HPDE6-E6E7 (cell line): ENCODE results near the gene TRHDE.

Source experiments
- DNase-seq: peaks from one replicate; pipeline ENCODE4 v3.0.0; 2011; ENCODE audit warnings: missing footprints; ENCODE audit errors: extremely low spot score

The TRHDE gene

DNA sequence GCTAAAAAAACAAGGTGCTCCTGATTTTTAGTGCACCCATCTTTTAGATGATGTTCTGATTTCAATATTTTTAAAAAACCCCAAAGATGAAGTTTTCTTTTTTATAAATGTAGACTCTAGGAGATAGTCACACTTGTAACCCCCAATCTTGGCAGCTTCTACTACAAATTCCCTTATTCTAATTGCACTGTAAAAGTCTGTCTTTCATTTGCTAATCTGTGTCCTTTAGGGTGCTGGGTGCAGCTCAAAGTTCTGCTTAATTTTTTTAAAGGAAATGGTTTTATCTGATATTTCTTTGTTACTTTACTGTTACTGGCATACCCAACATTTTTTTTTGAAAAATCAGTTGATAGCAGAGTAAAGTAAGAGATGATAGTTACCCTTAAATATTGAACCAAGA, 172.0 kb downstream of the TRHDE start:
- no peak for DNase-seq

GRCh38 chr12:72444566-72444965, 172.4 kb downstream of the TRHDE start:
- DNase-seq: no peak

GRCh38 chr12:72448089-72448488, 175.9 kb downstream of the TRHDE start:
- DNase-seq: no peak

DNA sequence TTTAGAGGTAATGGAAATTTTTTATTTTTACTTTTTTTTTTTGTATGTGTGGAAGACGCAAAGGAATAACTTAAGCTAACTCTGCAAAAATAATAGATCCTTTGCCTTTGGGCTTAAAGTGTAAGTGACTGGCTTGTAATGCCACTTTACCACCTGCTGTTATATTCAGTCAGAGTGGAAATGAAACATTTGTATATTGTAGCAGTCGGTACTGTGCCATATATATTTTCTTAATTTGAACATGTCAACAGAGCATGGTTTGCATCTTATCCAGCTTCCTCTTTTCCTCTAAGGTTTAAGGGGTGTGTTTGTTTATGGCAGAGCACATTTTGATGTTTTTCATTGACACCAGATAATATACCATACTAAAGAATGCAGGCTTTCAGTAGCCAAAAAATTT, 176.6 kb downstream of the TRHDE start:
- no peak for DNase-seq

DNA sequence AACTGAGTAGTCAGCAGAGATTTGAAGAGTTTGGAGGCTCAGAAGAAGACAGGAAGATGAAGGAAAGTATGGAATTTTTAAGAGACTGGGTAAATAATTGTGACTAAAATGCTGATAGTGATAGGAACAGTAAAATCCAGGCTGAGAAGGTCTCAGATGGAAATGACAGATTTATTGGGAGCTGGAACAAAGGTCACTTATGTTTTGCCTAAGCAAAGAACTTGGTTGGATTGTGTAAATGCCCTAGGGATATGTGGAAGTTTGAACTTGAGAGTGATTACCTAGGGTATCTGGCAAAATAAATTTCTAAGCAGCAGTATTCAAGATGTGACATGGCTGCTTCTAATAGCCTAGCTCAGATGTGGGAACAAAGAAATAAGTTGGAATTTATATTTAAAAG, 180.9 kb downstream of the TRHDE start:
- no peak for DNase-seq

- no peak for DNase-seq
Observed at GRCh38 chr12:72453550-72453949, 181.4 kb downstream of the TRHDE start.

DNA sequence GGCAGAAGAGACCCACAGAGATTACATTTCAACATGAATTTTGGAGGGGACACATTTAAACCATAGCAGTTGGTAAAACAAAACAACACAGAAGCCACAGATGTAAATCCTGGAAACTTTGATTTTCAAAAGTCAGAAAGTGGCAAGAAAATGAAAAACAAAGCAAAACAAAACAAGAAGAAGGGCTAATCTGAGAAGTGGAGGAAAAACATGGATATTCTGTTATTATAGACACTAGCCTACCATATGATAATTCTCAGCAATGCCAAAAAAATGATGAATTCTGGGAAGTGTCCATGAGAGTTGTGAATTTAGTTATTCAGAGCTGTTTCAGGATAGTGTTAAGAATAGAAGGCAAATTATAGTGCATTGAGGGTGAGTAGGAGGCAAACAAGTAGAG, 192.3 kb downstream of the TRHDE start:
- no peak for DNase-seq

GRCh38 chr12:72465155-72465554, 193.0 kb downstream of the TRHDE start:
- no peak for DNase-seq

- no peak for DNase-seq
Observed at GRCh38 chr12:72465940-72466630, 193.9 kb downstream of the TRHDE start.

DNA sequence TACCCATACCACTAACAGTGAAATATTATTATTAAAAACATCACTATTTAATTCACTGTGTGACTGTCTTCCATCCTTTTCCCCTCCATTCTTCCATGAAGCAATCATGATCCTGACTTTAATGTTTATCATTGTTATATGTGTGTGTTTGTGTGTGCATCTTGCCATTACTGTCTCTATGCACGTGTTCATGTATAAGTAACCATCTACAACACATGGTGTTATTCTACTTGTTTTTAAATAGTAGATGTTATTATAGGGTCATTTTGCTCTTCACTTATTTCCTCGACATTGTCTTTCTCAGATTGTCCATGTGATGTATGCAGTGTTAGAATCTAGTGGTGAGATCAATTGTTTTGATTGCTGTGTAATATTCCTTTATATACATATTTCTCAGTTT, 195.8 kb downstream of the TRHDE start:
- DNase-seq: no peak

GRCh38 chr12:72468505-72468904, 196.3 kb downstream of the TRHDE start:
- DNase-seq: no peak

GRCh38 chr12:72471806-72472205, 199.6 kb downstream of the TRHDE start:
- no peak for DNase-seq

DNA sequence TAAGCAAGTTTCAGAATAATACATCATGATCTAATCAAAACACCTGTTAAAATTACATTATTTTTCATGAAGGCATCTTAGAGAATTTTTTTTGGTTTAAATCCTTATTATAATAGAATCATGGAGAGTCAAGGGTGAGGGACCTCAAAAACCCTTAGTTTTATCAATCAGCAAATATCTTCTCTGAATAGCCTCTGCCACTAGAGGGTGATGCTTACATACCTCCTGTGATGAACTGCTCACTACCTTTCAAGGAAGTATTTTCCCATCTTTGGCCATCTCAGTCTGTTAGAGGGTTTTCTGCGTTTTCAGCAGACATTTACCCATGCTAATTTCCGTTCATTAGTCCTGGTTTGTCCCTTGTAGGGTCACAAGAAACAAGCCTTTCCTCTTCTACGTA, 200.2 kb downstream of the TRHDE start:
- DNase-seq: no peak

GRCh38 chr12:72476301-72476700, 204.1 kb downstream of the TRHDE start:
- no peak for DNase-seq

DNA sequence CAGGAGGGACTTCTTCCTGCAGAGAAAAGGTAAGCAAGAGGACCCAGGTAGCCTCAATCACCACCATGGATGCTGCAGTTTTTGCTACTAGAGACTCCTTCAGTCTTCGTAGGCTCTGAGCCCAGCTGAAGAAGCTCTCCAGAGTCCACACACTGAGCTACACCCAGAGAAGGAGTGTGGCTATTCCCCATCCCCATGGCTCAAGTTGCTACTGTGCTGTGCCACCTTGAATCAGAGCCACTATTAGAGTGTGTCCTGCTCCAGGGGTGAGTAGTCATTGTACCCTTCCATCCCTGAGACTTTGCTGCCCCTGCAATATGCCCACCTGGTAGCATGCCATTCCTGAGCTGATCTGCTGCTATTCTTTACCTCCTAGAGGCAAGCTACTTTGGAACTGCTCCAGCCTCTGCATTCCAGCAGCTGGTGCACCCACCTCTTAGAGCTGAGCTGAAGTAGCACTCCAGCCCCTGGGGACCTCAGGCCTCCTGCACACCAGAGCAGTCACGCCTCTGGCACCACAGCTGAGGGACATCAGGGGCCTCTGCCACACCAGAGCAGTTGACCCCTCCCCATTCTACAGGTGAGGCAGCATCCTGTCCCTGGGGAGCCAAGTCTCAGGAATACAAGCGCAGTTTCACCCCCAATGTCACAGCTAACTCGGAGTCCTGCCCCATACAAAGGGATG, 213.0 kb downstream of the TRHDE start:
- no peak for DNase-seq

DNA sequence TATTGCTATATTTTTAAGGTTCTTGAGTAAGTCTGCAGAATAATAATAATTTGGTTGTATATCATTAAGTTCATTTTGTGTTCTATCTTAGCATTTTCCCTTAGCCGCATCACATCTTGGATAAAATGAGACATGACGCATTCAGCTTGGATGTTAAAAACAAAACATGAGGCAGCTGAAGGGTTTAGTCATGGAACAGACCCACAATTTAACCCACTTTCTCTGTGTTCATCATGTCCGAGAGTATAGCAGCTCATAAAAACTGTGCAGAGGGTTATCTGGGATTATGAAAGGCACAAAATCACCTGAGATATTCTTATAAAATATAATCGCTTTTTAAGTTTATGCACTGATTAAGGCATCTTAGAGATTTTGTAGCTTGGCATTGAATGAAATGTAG, 219.3 kb downstream of the TRHDE start:
- no peak for DNase-seq

- DNase-seq: no peak
Observed at GRCh38 chr12:72493407-72493806, 221.2 kb downstream of the TRHDE start.

DNA sequence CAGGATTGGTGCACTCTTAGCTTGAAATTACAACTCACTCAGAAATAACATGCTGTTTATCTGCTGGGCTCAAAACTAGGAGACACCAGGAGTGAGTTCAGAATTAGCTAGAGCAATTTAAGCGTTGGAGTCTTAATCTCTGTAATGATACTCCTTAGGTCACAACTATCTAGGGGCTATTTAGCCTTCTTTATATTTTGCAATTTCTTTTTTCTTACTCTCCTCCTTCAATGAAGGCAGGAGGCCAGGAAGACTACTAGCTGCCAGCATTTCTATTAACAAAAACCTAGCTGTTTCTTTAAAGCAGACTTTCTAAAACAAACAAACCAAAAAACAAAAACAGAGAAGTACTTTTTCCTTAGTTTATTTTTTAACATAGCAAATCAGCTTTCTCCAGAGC, 226.2 kb downstream of the TRHDE start:
- DNase-seq: no peak

DNA sequence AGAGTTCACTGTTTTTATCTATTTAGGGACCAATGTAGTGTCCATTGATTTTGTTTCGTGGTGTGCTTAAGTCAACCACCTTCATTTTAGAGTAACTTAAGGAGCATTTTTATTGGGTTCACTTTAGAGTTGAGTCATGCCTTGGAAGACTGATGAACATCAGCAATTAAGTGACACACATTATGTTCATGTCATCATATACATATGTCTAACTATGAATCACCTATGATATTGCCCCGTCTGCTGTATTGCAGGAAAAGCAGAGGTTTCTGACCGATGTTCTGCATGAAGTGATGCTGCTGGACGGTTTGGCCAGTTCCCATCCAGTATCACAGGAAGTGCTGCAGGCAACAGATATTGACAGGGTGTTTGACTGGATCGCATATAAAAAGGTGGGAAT, 227.1 kb downstream of the TRHDE start:
- no peak for DNase-seq

- no peak for DNase-seq
Observed at GRCh38 chr12:72502546-72502945, 230.4 kb downstream of the TRHDE start.

DNA sequence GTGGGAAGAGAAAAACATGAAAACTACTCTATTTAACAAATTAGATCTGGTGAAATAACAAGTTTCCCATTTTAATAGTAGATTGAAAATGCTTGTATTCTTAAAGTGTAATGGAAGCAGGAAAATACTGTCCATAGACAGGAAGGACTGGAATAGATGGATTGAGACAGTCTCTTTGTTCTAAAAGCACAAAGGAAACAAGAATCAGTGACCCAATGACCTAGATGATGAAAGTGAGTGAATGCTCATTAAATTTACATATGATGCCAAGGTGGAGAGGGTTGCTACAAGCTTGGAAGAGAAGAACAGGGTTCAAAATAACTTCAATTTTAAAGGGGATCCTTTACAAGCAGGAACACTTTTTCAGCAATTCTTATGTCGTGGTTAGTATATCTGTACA, 233.1 kb downstream of the TRHDE start:
- no peak for DNase-seq

DNA sequence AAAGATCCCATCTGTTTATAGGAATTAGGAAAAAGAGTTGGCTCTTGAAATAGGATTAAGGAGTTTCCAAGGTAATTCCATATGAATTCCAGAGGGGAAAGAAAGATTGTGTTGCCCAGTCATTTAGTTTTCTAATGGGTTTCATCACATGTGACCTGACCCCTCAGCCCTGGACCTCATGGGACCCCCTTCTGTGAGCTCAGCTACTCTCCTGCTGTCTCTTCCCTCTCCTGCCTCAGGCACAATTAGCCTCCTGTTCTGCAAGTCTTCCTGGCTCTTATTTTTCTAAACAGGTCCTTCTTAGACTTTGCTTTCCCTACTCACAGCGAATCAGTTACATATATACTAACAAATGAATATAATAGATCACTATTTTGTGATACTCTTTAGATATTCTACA, 237.7 kb downstream of the TRHDE start:
- no peak for DNase-seq

GRCh38 chr12:72510772-72511171, 238.6 kb downstream of the TRHDE start:
- no peak for DNase-seq

GRCh38 chr12:72511498-72511897, 239.3 kb downstream of the TRHDE start:
- no peak for DNase-seq
